Liver (tissue), 9 donors: ENCODE data around the gene NT5C3A. TPM values are rescaled to one million over a fixed set of nuclear protein-coding genes. Genes with fewer than 3 reads are reported as not detected.

ENCODE experiments used
- DNase-seq: peaks from one replicate; pipeline ENCODE4 v3.0.0-alpha.2; 2017; ENCODE audit warnings: low spot score
- H3K27ac ChIP-seq, 2 donors: one replicate each; pipeline ENCODE4 v1.7.0; 2013; ENCODE audit warnings: inconsistent platforms in 2 of 2, low read length in 2 of 2, control low read depth in 1 of 2, low read depth in 1 of 2, mild to moderate bottlenecking in 1 of 2
- H3K27me3 ChIP-seq, 4 donors: one replicate each; pipeline versions ENCODE4 v1.6.1 to v1.7.0; 2013; ENCODE audit warnings: low read length in 3 of 4, inconsistent platforms in 1 of 4, mild to moderate bottlenecking in 1 of 4, moderate library complexity in 1 of 4; ENCODE audit not compliant: control insufficient read depth in 4 of 4, insufficient read depth in 4 of 4
- H3K36me3 ChIP-seq, 4 donors: one replicate each; pipeline versions ENCODE4 v1.6.1 to v1.7.0; 2013; ENCODE audit warnings: low read length in 3 of 4, mild to moderate bottlenecking in 3 of 4, low read depth in 1 of 4, moderate library complexity in 1 of 4; ENCODE audit not compliant: control insufficient read depth in 4 of 4, insufficient read depth in 3 of 4
- H3K4me1 ChIP-seq, 4 donors: one replicate each; pipeline versions ENCODE4 v1.6.1 to v1.7.0; 2013; ENCODE audit warnings: low read length in 3 of 4, mild to moderate bottlenecking in 3 of 4, moderate library complexity in 1 of 4; ENCODE audit not compliant: control insufficient read depth in 4 of 4, insufficient read depth in 4 of 4
- H3K4me3 ChIP-seq, 3 donors: one replicate each; pipeline versions ENCODE4 v1.6.1 to v1.7.0; 2013; ENCODE audit warnings: low read length in 3 of 3, control low read depth in 1 of 3, low read depth in 1 of 3, mild to moderate bottlenecking in 1 of 3
- H3K9ac ChIP-seq, 2 donors: one replicate each; pipeline ENCODE4 v1.7.0; 2013; ENCODE audit warnings: low read length in 2 of 2, mild to moderate bottlenecking in 2 of 2, moderate library complexity in 2 of 2, control low read depth in 1 of 2, low read depth in 1 of 2
- H3K9me3 ChIP-seq, 4 donors: one replicate each; pipeline versions ENCODE4 v1.6.1 to v1.7.0; 2013; ENCODE audit warnings: low read length in 3 of 4; ENCODE audit not compliant: control insufficient read depth in 4 of 4
- EGR1 ChIP-seq, 2 donors: IDR thresholded peaks; 2 replicates each; pipeline ENCODE4 v1.6.1; 2016 to 2018; ENCODE audit warnings: antibody characterized with exemption in 2 of 2, low read depth in 2 of 2
- FOXA1 ChIP-seq: IDR thresholded peaks from 2 replicates; pipeline ENCODE4 v1.6.1; 2016; ENCODE audit warnings: antibody characterized with exemption
- FOXA2 ChIP-seq: IDR thresholded peaks from 2 replicates; pipeline ENCODE4 v1.6.1; 2016; ENCODE audit warnings: antibody characterized with exemption
- HNF4G ChIP-seq: IDR thresholded peaks from 2 replicates; pipeline ENCODE4 v1.6.1; 2016; ENCODE audit warnings: antibody characterized with exemption
- JUND ChIP-seq, 2 donors: IDR thresholded peaks; 2 replicates each; pipeline ENCODE4 v1.6.1; 2016; ENCODE audit warnings: antibody characterized with exemption in 2 of 2
- NR2F2 ChIP-seq: IDR thresholded peaks from 2 replicates; pipeline ENCODE4 v1.6.1; 2016; ENCODE audit warnings: antibody characterized with exemption
- RXRA ChIP-seq, 2 donors: IDR thresholded peaks; 2 replicates each; pipeline ENCODE4 v1.6.1; 2017 to 2018; ENCODE audit warnings: antibody characterized with exemption in 2 of 2, mild to moderate bottlenecking in 1 of 2
- SP1 ChIP-seq: IDR thresholded peaks from 2 replicates; pipeline ENCODE4 v1.6.1; 2018; ENCODE audit warnings: antibody characterized with exemption, mild to moderate bottlenecking
- YY1 ChIP-seq: IDR thresholded peaks from 2 replicates; pipeline ENCODE4 v1.6.1; 2016; ENCODE audit warnings: antibody characterized with exemption, mild to moderate bottlenecking
- WGBS: extraction: QIAGEN DNeasy Blood & Tissue Kit; methylation state at CpG from one replicate; pipeline ENCODE4 v1.1.7; 2013; 5-methylcytosine and 5-hydroxymethylcytosine counted together
- polyA plus RNA-seq, 2 donors: library from polyadenylated mRNA; stranded (reverse) in 1 of 2; unstranded in 1 of 2; fragments of 200-250 nt in 1 of 2; fragments of >200 nt in 1 of 2; fragmentation: Nextera tagmentation in 1 of 2; extraction: Ambion mirVana in 1 of 2; gene quantifications; one replicate each; pipeline versions ENCODE4 v1.2.1 to v1.2.3, GENCODE V29; 2013 to 2015
- total RNA-seq, 2 donors: library from RNA; depleted of rRNA; stranded (reverse); fragments of >200 nt; gene quantifications; one replicate each; pipeline ENCODE4 v1.2.3, GENCODE V29; 2014
- TF ChIP-seq, protein P1 (sequence below): IDR thresholded peaks from 2 replicates; pipeline ENCODE4 v1.6.1; 2016; ENCODE audit warnings: antibody characterized with exemption
- TF ChIP-seq, protein P2 (sequence below): IDR thresholded peaks from 2 replicates; pipeline ENCODE4 v1.6.1; 2016; ENCODE audit warnings: antibody characterized with exemption
- TF ChIP-seq, protein P3 (sequence below): fragments of 150-350 bp; IDR thresholded peaks from 2 replicates; pipeline ENCODE4 v1.5.1; 2017; ENCODE audit warnings: improper control_type of control experiment, low read depth, low read length; ENCODE audit not compliant: missing input control
- TF ChIP-seq, protein P4 (sequence below): IDR thresholded peaks from 2 replicates; pipeline ENCODE4 v1.6.1; 2016; ENCODE audit warnings: antibody characterized with exemption
- donor health status: healthy.
- donor health status: healthy.
- donor health status: healthy.
- donor health status: healthy.
- donor health status: healthy.

Gene NT5C3A
- total and polyA plus RNA-seq, 4 donors: 4.3 to 41.6 (median 9.7) TPM

DNA sequence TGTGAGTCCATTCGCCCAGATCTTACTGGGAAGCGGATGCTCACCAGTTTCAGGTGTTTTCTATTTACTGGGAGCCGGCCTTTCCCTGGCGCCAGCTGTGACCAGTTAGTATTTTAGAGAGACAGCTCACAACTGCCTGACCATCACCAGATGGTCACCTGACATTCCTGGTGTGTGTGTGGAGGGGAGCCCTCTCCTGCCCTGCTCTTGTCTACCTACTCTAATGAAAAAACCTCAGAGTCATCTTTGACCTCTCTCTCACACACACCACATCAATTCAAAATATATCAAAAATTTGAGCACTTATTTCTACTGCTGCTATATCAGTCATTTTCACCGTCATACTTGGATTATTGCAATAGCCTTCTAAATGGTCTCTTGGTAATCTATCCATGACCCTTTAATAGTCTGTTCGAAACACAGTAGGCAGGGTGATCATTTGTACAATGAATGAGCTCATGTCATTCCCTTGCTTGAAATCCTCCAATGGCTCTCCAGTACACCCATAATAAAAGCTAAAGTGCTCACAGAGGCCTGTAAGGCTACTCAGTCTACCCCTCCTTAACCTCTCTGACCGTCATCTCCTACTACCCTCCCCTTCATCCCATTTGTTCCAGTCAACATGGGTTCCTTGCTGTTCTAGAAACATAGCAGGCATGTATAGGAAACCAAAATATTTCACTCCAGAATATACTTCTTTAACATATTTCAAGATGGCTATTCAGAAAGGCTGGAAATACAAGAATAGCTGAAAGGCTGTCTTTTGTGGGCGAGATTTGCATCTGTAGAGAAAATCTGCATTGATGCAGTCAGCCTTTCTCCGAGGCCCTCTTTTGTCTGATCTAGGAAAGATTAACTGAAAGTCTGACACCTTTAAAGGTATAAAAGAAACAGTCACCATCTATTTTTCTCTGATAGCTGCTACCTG, 17.5 kb upstream of the NT5C3A start:
- H3K27me3 ChIP-seq: no peaks in the 10 kb centered on the region
- H3K4me3 ChIP-seq: no peak overlapping the region
- no peaks in the 10 kb centered on the region for H3K36me3 ChIP-seq
- no peaks in the 10 kb centered on the region for H3K9me3 ChIP-seq
- no peaks in the 10 kb centered on the region for H3K4me1 ChIP-seq
- no peak for DNase-seq
- WGBS: 87% methylated on average over 9 of the region's 9 CpGs
- H3K9ac ChIP-seq: no peak overlapping the region
- H3K27ac ChIP-seq: no peak overlapping the region
- no peak for TF ChIP-seq RXRA (IDR thresholded peaks at IDR 0.05)

DNA sequence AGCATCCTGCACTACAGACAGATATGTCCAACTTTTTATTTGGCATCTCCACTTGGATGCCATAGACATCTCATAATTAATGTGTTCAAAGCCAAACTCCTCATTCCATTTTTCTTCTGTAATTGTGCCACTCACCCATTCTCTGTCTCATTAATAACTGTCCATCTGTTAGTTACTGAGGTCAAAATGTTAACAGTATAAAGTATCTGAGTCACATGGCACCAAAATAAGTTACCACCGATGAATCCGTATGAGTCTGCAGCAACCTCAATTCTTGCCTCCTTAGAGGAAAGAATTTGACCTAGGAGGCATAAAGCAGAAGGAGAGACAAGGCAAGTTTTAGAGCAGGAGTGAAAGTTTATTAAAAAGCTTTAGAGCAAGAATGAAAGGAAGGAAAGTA, 16.5 kb upstream of the NT5C3A start:
- Histone ChIP-seq H3K4me3 (no peak overlapping the region), H3K9me3 (no peaks in the 10 kb centered on the region), H3K36me3 (no peaks in the 10 kb centered on the region), H3K4me1 (no peaks in the 10 kb centered on the region), H3K9ac (no peak overlapping the region), H3K27ac (no peak overlapping the region), H3K27me3 (no peaks in the 10 kb centered on the region)
- no peak for TF ChIP-seq NR2F2
- WGBS: 95% methylated on average over 2 of the region's 2 CpGs
- no peak for DNase-seq

DNA sequence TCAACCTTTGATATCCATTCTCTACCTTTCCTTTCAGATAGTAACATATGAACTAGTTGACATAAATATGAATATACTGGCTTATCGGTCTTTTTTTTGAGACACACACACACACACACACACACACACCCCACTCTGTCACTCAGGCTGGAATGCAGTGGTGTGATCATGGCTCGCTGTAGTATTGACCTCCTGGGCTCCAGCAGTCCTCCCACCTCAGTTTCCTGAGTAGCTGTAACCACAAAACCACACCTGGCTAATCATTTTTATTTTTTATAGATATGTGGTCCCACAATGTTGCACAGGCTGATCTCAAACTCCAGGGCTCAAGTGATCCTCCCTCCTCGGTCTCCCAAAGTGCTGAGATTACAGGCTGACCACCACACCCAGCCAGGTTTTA, 14.2 kb upstream of the NT5C3A start:
- no peak for TF ChIP-seq FOXA2
- TF ChIP-seq, protein P1, sequence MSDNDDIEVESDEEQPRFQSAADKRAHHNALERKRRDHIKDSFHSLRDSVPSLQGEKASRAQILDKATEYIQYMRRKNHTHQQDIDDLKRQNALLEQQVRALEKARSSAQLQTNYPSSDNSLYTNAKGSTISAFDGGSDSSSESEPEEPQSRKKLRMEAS: no peak
- no peak for TF ChIP-seq NR2F2
- TF ChIP-seq, protein P2, sequence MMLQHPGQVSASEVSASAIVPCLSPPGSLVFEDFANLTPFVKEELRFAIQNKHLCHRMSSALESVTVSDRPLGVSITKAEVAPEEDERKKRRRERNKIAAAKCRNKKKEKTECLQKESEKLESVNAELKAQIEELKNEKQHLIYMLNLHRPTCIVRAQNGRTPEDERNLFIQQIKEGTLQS: no peak
- no peak for TF ChIP-seq EGR1 (IDR thresholded peaks at IDR 0.05; ENCODE audit: low read depth in 2 of 2)
- TF ChIP-seq HNF4G: no peak
- DNase-seq: no peak
- H3K9me3 ChIP-seq: peaks cover 0 to under 1% (median 0%) of the 10 kb centered on the region in 4 donors
- H3K36me3 ChIP-seq: no peaks in the 10 kb centered on the region
- H3K4me1 ChIP-seq: no peaks in the 10 kb centered on the region
- no peak overlapping the region for H3K9ac ChIP-seq
- WGBS: 70% methylated on average over 3 of the region's 3 CpGs
- no peak overlapping the region for H3K27ac ChIP-seq
- no peaks in the 10 kb centered on the region for H3K27me3 ChIP-seq
- no peak overlapping the region for H3K4me3 ChIP-seq

DNA sequence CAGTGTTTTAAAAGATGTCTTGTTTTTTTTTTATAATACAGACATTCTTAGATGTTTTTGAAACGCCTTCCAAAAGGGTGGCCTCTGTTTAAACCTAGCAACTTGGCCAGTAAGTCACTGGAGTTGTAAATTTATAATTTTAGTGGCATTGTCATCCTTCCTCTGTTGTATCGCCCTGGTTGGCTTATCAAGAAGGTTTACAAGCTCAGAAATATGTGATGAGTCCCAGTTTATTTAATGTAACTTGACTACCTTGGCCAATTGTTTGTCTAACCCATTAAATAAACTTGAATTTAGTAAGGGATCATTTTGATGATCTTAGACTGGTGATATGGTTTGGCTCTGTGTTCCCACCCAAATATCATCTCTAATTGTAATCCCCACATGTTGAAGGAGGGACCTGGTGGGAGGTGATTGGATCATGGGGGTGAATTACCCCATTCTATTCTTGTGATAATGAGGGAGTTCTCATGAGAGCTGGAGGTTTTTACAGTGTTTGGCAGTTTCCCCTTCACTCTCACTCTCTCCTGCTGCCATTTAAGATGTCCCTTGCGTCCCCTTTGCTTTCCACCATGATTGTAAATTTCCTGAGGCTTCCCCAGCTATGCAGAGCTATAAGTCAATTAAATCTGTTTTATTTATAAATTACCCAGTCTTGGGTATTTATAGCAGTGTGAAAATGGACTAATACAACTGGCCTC, 13.4 kb upstream of the NT5C3A start:
- TF ChIP-seq, protein P3, sequence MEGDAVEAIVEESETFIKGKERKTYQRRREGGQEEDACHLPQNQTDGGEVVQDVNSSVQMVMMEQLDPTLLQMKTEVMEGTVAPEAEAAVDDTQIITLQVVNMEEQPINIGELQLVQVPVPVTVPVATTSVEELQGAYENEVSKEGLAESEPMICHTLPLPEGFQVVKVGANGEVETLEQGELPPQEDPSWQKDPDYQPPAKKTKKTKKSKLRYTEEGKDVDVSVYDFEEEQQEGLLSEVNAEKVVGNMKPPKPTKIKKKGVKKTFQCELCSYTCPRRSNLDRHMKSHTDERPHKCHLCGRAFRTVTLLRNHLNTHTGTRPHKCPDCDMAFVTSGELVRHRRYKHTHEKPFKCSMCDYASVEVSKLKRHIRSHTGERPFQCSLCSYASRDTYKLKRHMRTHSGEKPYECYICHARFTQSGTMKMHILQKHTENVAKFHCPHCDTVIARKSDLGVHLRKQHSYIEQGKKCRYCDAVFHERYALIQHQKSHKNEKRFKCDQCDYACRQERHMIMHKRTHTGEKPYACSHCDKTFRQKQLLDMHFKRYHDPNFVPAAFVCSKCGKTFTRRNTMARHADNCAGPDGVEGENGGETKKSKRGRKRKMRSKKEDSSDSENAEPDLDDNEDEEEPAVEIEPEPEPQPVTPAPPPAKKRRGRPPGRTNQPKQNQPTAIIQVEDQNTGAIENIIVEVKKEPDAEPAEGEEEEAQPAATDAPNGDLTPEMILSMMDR: no peak
- TF ChIP-seq YY1: no peak
- TF ChIP-seq NR2F2: no peak
- no peak for TF ChIP-seq RXRA (IDR thresholded peaks at IDR 0.05)
- TF ChIP-seq, protein P4, sequence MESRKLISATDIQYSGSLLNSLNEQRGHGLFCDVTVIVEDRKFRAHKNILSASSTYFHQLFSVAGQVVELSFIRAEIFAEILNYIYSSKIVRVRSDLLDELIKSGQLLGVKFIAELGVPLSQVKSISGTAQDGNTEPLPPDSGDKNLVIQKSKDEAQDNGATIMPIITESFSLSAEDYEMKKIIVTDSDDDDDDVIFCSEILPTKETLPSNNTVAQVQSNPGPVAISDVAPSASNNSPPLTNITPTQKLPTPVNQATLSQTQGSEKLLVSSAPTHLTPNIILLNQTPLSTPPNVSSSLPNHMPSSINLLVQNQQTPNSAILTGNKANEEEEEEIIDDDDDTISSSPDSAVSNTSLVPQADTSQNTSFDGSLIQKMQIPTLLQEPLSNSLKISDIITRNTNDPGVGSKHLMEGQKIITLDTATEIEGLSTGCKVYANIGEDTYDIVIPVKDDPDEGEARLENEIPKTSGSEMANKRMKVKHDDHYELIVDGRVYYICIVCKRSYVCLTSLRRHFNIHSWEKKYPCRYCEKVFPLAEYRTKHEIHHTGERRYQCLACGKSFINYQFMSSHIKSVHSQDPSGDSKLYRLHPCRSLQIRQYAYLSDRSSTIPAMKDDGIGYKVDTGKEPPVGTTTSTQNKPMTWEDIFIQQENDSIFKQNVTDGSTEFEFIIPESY: no peak
- TF ChIP-seq FOXA2: no peak
- no peak for TF ChIP-seq JUND (IDR thresholded peaks at IDR 0.05)
- TF ChIP-seq, protein P2: no peak
- TF ChIP-seq HNF4G: no peak
- no peak for TF ChIP-seq SP1
- no peak for TF ChIP-seq FOXA1
- 81% methylated on average over 3 of the region's 3 CpGs for WGBS

More for the DNA sequence above, 13.4 kb upstream of the NT5C3A start:
- H3K4me1 ChIP-seq: no peaks in the 10 kb centered on the region
- H3K9ac ChIP-seq: no peak overlapping the region
- no peak overlapping the region for H3K4me3 ChIP-seq
- no peak overlapping the region for H3K27ac ChIP-seq
- H3K9me3 ChIP-seq: peaks cover 0 to 5% (median 0%) of the 10 kb centered on the region in 4 donors
- H3K36me3 ChIP-seq: no peaks in the 10 kb centered on the region
- no peak for DNase-seq
- no peaks in the 10 kb centered on the region for H3K27me3 ChIP-seq
